Ishikawa (cell line): ENCODE data around the gene GDF2.

Source experiments
- CREB1 ChIP-seq: IDR thresholded peaks from 2 replicates; pipeline ENCODE4 v1.6.1; 2012; ENCODE audit warnings: low read depth
- EGR1 ChIP-seq: IDR thresholded peaks from 2 replicates; pipeline ENCODE4 v1.6.1; 2012
- EP300 ChIP-seq: IDR thresholded peaks from 2 replicates; pipeline ENCODE4 v1.6.1; 2012; ENCODE audit warnings: borderline replicate concordance
- FOXM1 ChIP-seq: IDR thresholded peaks from 2 replicates; pipeline ENCODE4 v1.6.1; 2012; ENCODE audit warnings: low read depth, borderline replicate concordance
- RAD21 ChIP-seq: IDR thresholded peaks from 2 replicates; pipeline ENCODE4 v1.6.1; 2012; ENCODE audit warnings: low read depth
- TAF1 ChIP-seq: IDR thresholded peaks from 2 replicates; pipeline ENCODE4 v1.6.1; 2012; ENCODE audit warnings: low read depth, mild to moderate bottlenecking
- TCF12 ChIP-seq: IDR thresholded peaks from 2 replicates; pipeline ENCODE4 v1.6.1; 2012; ENCODE audit warnings: low read depth
- USF1 ChIP-seq: IDR thresholded peaks from 2 replicates; pipeline ENCODE4 v1.6.1; 2012
- TF ChIP-seq, protein P1 (sequence below): IDR thresholded peaks from 2 replicates; pipeline ENCODE4 v1.6.1; 2012

DNA sequence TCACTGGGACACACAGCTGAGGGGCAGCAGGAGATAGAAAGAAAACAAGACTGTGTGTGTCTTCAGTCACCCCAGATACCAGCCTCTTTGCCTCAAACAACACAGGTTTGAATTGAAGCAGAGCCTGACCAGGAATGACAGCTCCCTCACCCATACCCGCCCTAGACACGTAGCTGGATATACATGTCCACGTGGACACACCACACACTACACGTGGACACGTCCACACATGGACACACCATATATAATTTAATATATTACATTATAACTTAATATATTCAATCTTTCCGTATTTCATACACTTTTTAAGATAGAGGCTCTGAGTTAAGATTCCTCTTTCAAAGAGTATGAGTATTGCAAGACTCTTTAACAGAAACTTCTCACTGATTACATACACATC is 11.3 kb downstream of the GDF2 start:
- TF ChIP-seq TCF12 (no peak), CREB1 (no peak), EP300 (no peak), FOXM1 (no peak), USF1 (no peak), RAD21 (no peak), EGR1 (no peak), TAF1 (no peak)
- TF ChIP-seq, protein P1, sequence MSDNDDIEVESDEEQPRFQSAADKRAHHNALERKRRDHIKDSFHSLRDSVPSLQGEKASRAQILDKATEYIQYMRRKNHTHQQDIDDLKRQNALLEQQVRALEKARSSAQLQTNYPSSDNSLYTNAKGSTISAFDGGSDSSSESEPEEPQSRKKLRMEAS, result no peak
